Skin epidermis (tissue), 12 donors: Measurements from ENCODE around the gene MTERF2.
"Not testable (repeated sequence)": the region's sequence is repeated elsewhere in the genome, so short reads cannot be mapped to it uniquely, and the experiment has no call there.

Experiments
- H3K27ac ChIP-seq, 21 experiments: fragments of 200-600 bp; sonication (generic) in 11 of 21; one replicate each; pipeline ENCODE4 v1.5.0; 2020; ENCODE audit warnings: mild to moderate bottlenecking in 3 of 21, inconsistent platforms in 2 of 21, moderate library complexity in 2 of 21
- H3K4me3 ChIP-seq, 7 experiments: fragments of 200-600 bp; sonication (generic) in 2 of 7; one replicate each; pipeline ENCODE4 v1.5.0; 2020; ENCODE audit warnings: inconsistent platforms in 2 of 7, mild to moderate bottlenecking in 2 of 7, moderate library complexity in 1 of 7

MTERF2 gene

GRCh38 chr12:106996102-106996501, 9.2 kb upstream of the MTERF2 start:
- H3K4me3 ChIP-seq, H3K27ac ChIP-seq: not testable (repeated sequence)

GRCh38 chr12:106994579-106995220, 7.8 kb upstream of the MTERF2 start:
- H3K27ac ChIP-seq = no peak overlapping the region

GRCh38 chr12:106987846-106988245, 900 bp upstream of the MTERF2 start:
- H3K4me3 ChIP-seq = no peak overlapping the region
- H3K27ac ChIP-seq = peak overlapping the region in 8 of 21 experiments; percentile 44 to 92 (median 86)

More at GRCh38 chr12:106994579-106995220, 7.8 kb upstream of the MTERF2 start:
- no peak overlapping the region for H3K4me3 ChIP-seq

GRCh38 chr12:106986135-106986534, 811 bp downstream of the MTERF2 start:
- peak overlapping the region; percentile 59 to 85 (median 71) for H3K4me3 ChIP-seq
- peak overlapping the region in 17 of 21 experiments; percentile 57 to 96 (median 86) for H3K27ac ChIP-seq

- H3K27ac ChIP-seq = no peak overlapping the region
- no peak overlapping the region for H3K4me3 ChIP-seq
Measured at GRCh38 chr12:106985479-106985878, 1.5 kb downstream of the MTERF2 start.

DNA sequence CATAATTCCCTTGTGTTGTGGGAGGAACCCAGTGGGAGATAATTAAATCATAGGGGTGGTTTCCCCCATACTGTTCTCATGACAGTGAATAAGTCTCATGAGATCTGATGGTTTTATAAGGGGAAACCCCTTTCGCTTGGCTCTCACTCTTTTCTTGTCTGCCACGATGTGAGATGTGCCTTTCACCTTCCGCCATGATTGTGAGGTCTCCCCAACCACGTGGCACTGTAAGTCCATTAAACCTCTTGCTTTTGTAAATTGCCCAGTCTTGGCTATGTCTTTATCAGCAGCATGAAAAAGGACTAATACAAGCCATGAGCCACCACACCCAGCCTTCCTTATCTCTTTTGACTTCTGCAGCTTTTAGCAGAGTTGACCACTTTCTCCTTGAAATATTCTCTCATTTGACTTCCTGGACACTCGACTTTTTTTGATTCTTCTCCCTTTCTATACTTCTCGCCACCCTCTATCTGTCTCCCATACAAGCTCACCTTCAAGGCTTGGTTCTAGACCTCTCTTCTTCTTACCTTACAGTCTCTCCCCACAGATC, 2.3 kb downstream of the MTERF2 start:
- Histone ChIP-seq H3K4me3 (no peak overlapping the region), H3K27ac (no peak overlapping the region)

- H3K27ac ChIP-seq = no peak overlapping the region
- no peak overlapping the region for H3K4me3 ChIP-seq
Measured at GRCh38 chr12:106982229-106982628, 4.7 kb downstream of the MTERF2 start.

DNA sequence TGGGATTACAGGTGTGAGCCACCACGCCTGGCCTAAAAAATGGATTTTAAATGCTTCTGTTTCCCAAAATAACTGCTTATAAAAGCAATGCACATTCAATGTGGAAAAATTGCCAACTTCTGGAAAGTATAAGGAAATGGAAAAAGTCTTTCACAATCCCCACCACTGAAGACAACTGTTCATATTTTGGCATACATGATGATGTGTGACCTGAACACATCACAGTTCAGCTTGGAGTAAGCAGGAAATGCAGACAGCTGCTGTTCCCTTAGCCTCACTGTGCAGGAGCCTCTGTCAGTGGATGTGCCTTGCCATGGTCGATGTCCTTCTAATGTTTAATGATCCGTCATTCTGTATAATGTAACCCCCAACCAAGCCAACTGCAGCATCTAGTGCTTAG, 5.2 kb downstream of the MTERF2 start:
- Histone ChIP-seq H3K4me3 (no peak overlapping the region), H3K27ac (no peak overlapping the region)

GRCh38 chr12:106980944-106981343, 6.0 kb downstream of the MTERF2 start:
- Histone ChIP-seq H3K4me3 (no peak overlapping the region), H3K27ac (peak overlapping the region in 1 of 21 experiments; percentile 27)

- H3K4me3 ChIP-seq = no peak overlapping the region
- no peak overlapping the region for H3K27ac ChIP-seq
Measured at GRCh38 chr12:106978035-106978800, 8.7 kb downstream of the MTERF2 start.

GRCh38 chr12:106976668-106977067, 10.3 kb downstream of the MTERF2 start:
- no peak overlapping the region for H3K27ac ChIP-seq
- H3K4me3 ChIP-seq = no peak overlapping the region

DNA sequence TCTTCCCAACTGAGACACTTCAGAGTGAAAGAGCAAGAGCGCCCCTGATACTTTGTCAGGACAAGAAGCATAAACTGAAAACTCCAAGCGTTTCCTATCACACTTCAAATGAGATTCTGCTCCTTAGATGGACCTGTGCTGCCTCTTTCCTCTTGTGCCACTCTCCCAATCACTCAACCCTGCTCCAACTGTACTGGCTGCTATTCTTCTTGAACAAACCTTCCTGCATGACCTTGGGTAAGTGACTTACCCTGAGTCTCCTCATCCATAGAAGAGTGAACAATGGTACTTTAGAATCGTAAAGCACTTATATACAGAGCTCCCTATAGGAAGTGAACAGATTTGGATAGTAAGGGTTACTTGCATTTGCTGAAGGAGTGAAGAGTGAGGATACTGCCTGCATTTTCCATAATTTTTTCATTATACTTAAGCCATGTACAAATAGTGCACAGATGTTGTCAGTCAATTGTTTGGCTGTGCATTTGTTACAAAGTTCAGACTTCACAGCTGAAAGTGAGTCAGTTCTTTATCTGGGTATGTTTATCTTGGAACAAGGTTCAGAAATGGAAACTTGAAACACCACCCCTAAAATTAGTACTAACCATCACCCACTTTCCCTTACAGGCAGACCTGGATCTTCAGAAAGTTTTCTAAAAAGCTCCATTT, 10.8 kb downstream of the MTERF2 start:
- Histone ChIP-seq H3K27ac (no peak overlapping the region), H3K4me3 (no peak overlapping the region)

DNA sequence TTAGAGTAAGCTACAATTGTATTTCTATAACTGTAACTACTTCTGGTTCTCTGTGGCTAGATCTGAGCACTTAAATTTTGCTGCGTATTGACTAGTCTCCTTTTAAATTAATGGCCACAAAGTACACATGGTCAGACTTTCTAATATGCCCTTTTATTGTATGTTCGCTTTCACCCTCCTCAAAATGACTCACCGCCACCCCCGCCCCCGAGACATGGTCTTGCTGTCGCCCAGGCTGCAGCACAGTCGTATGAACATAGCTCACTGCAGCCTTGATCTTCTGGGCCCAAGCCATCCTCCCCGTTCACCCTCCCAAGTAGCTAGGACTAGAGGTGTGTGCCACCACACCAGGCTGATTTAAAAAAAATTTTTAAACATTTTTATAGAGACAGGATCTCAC, 11.8 kb downstream of the MTERF2 start:
- H3K4me3 ChIP-seq = no peak overlapping the region
- no peak overlapping the region for H3K27ac ChIP-seq

DNA sequence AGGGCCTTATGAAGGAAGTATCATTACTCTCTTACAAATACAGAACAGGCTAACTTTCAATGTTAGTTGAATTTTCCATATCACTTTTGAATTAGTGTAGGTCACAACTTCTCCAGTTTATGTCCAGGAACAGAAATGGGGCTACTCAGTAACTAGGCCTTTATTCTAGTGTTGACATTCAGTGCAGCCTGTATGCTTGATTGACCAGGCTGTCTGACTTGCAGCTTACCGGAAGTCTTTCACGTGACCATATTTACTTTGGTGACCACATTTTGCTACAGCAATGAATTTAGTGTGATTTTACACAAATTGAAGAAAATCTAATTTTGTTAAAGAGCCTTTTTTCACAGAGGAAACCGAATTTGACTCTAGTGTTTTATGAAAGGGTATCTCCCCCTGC, 12.4 kb downstream of the MTERF2 start:
- no peak overlapping the region for H3K27ac ChIP-seq
- H3K4me3 ChIP-seq = no peak overlapping the region

- H3K4me3 ChIP-seq = no peak overlapping the region
Measured at GRCh38 chr12:106973545-106973944, 13.4 kb downstream of the MTERF2 start.

GRCh38 chr12:106971065-106971464, 15.9 kb downstream of the MTERF2 start:
- H3K27ac ChIP-seq = no peak overlapping the region

More at GRCh38 chr12:106973545-106973944, 13.4 kb downstream of the MTERF2 start:
- no peak overlapping the region for H3K27ac ChIP-seq

GRCh38 chr12:106964526-106964925, 22.4 kb downstream of the MTERF2 start:
- Histone ChIP-seq H3K4me3 (no peak overlapping the region), H3K27ac (no peak overlapping the region)

More at GRCh38 chr12:106971065-106971464, 15.9 kb downstream of the MTERF2 start:
- no peak overlapping the region for H3K4me3 ChIP-seq

- Histone ChIP-seq H3K27ac (no peak overlapping the region), H3K4me3 (no peak overlapping the region)
Measured at GRCh38 chr12:106962286-106962685, 24.7 kb downstream of the MTERF2 start.

- Histone ChIP-seq H3K4me3 (no peak overlapping the region), H3K27ac (no peak overlapping the region)
Measured at GRCh38 chr12:106960443-106960842, 26.5 kb downstream of the MTERF2 start.

DNA sequence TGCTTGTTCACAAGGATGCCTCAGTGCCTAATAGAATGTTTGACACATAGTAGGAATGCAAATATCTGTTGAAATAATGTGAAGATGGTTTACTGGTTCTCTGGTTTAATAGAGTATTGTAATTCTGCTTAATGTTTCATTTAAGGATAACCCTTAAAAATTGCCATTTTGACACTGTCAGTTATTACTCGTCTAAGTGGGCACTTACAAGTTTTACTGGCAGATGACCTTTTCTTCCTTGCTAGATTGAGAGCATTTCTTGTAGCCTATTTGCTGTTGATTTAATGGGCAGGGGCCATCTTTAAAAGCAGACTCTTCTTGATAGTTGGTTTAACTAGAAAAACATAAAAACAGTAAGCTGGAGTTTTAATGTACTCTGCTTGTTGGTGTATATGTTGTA, 29.4 kb downstream of the MTERF2 start:
- peak overlapping the region in 1 of 21 experiments; percentile 92 for H3K27ac ChIP-seq
- peak overlapping the region in 6 of 7 experiments; percentile 75 to 98 (median 88) for H3K4me3 ChIP-seq
